Left renal pelvis (tissue), 4 donors: ENCODE data around the gene CUX1. TPM values are rescaled to one million over a fixed set of nuclear protein-coding genes. Genes with fewer than 3 reads are reported as not detected.

Experiments
- DNase-seq, 4 donors: peaks; one replicate each; pipeline ENCODE4 v3.0.0-alpha.2; 2013; ENCODE audit warnings: low read depth in 4 of 4, low spot score in 3 of 4
- polyA plus RNA-seq, 4 donors: library from polyadenylated mRNA; unstranded; fragments of 120-200 nt; gene quantifications; one replicate each; pipeline ENCODE4 v1.2.1, GENCODE V29; 2013; ENCODE audit not compliant: insufficient read length in 4 of 4

Gene CUX1
- polyA plus RNA-seq, 4 donors, result 66.7 to 114 (median 96.4) TPM

DNA sequence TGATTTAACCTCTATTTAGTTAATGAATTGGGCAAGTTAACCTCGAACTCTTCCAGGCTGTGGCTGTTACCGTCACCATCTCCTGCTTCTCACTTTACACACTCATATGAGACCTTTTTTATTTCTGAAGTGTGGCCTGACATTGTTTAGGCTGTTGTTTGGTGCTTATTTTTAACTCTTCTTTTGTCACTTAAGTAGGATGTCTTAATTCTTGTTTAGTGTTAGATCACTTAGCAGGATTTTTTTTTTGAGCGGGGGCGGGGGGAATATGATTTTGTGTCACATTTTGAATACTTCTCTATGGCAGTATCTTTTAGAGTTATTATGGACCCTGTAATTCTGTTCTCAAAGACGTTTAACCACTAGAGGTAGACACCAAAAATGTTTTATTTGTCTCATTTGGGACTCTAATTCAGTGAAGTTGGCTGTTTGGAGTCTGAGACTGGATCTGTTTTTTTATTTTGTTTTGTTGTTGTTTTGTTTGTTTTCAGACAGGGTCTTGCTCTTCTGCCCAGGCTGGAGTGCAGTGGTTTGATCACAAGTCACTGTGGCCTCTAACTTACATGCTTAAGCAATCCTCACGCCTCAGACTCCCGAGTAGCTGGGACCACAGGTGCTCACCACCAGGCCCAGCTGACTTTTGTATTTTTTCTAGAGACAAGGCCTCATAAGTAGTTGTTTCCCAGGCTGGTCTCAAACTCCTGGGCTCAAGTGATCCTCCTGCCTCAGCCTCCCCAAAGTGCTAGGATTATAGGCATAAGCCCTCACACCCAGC, 73.5 kb downstream of the CUX1 start:
- no peak for DNase-seq

DNA sequence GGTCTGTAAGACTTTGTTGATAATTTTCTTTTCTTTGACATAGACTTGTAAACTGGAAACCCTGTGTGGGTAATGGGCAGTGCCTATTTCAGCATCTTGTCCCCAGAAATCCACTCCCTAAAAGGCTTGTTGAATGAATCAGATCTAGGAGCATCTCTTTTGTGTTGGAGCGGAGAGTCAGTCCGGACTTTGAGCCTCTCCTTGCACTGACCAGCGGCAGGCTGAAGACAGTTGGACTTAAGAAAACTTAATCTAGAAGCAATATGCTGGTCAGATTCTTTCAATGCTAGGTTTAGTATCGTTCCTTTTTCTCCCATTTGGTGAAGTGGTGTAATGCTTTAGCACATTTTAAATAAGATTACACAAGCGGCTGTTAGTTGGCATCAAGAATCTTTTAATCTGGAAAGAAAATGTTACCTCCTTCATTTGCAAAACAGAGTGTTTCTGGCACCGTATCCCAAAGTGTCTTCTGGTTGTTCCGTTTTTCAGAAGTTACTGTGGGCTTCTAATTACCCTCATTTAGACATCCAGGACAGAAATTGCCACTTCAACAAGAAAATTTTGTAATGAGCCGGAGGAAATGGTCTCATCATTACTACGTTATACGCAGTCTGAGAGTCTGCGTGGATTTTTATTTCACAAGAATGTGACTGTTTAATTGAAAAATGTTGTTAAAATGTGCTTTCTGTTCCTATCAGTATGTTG, 74.7 kb downstream of the CUX1 start:
- no peak for DNase-seq

DNA sequence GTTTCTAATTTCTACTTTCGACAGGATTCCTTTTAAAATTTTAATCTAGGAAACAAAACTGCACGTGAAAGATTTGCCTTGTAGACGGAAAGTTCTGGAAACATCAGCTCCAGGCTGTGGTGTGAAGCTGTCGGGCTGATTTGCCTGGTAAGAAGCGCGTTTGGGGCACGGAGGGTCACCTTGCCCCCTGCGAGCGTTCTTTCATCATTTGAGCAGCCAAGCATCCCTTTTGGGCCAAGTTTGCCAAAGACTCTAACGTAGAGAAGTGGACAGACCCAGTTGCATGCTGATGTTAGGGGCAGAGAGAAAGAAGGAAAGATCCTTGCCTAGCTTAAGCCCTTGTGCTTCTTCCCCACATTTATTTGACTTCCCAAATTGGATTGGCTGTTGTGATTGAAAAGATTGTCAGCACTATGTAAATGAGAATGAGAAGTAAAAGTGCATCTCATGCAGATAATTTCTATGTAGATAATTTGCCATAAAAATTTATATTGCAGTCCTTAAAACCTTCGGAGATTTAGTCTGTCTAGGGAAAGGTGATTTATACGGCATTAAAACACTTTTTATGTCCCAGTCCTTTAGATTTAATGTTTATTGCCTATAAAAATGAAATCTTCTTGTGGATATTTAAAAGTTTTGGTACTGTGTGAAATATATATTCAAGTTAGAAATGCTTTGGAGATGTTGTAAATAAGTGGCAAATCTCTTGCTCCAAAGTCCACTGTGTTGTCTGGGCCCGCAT, 76.1 kb downstream of the CUX1 start:
- DNase-seq, result no peak

DNA sequence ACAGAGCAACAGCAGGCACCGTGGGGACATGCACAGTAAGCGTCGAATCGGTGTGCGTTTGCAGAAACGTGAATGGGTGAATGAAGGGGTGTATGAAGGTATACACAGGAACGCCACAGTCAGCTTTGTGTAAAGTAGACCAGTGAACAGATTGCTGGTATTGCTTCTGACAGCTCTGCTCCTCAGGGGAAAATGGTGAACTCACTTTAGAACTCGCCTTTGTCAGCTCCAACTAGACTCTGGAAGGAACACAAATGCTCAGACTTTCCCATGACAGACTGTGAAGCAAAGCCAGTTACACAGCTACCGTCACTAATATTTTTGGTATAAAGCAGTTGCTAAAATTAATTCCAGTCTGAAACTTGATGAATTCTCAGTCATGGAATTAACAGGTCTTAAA, 78.9 kb downstream of the CUX1 start:
- no peak for DNase-seq

DNA sequence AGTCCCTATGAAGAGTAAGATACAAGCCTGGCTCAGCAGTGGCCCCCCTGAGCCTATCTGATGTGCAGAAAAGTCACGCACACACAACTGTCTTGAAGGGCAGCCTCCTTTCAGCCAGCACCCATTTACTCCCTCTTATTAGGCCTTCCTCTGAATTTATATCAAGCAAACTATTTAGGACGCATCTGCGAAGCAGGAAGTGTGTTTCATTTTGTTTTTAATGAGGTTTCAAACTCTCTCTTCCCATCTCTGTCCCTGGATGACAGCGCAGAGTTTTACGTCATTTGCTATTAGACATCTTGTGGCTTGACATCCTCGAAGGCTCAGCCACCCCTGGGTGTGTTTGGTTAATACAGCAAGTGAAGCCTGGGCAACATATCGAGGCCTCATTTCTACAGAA, 79.5 kb downstream of the CUX1 start:
- no peak for DNase-seq

DNA sequence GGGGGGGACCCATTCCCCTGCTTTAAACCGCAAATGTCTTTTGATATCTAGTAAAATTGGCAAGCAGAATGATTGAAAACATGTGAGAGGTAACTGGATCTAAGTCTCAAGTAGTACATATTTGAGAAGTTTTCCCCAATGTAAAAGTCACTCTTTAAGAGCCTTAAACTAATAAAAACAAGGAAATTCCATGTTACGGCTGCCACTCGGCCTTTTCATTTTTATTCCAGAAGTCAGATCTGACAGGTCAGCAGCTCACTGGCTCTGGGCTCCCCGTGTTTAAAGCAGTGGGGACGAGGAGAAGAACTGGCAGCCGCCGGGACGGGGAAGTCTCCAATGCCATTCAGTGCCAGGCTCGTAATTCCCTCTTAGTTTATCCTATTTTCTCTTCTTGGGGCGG, 80.7 kb downstream of the CUX1 start:
- no peak for DNase-seq

DNA sequence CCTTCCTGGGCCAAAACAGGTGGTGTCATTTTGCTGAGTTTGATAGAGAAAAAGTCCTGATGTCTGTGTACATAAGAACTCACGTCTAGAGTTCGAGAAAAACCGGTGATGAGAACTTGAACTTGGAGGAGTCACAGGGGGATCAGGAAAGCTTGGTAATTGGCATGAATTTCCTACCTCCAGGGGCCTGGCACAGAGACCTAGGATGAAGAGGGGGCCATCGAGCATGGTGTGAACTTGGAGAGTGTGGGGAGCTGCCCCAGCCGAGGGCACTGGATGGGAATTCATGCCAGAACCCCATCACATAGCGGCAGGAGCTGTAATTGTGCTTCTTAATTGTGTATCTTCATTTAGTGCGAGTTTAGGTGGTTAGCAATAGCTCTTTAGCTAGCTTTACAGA, 82.2 kb downstream of the CUX1 start:
- DNase-seq, result no peak

DNA sequence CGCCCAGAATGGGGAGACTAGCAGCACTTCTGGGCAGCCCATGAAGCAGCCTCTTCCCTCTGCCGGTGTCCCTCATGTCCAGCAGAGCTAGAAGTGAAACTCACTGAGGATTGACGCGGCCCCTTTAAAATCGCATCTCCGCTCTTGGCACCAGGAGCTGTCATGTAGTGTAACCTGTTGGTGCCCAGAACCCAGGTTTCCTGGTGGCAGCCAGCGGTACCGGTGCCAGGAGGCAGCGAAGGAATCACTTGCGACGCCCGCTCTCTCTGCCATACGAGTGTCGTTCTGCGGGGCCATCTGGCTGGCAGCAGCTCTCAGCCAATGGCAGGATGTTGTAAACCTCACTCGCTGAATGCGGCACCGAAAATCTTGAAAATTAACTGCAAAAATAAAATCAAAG, 82.7 kb downstream of the CUX1 start:
- no peak for DNase-seq

DNA sequence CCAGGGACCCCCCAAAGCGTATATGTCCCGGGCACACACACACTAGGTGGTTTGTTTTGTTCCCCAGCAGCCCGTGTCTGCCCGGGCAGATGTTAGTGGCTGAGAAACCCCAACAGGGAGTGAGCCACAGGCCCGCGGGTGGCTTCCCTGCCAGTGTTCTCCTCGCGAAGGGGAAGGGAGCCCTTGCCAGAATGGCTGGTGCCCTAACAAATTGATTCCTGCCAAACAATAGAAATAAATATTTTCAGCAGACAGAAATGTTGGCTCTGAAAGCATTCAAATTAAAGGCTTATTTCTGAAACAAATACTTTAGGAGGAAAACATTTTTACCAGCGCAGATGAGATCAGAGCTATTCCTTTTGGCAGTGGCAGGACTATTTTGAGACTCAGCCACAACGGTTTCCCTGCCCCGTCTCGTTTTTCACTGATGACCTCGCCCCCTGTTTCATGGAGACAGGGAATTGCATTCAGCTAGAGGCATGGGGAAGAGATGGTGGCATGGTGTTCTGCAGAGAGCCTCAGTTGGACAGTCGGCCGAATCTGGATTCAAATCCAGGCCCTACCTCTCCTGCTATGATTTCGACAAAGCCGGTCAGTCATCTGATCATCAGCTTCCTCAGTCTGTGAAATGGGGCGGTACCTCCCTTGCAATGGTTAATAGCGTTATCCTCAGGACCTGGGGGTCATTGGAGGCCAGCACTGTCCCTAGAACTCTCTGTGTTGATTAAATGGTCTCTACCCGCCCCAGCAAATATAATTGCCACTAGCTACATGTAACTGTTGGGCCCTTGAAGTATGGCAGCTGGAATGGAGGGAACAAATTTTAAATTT, 84.5 kb downstream of the CUX1 start:
- DNase-seq, result no peak

DNA sequence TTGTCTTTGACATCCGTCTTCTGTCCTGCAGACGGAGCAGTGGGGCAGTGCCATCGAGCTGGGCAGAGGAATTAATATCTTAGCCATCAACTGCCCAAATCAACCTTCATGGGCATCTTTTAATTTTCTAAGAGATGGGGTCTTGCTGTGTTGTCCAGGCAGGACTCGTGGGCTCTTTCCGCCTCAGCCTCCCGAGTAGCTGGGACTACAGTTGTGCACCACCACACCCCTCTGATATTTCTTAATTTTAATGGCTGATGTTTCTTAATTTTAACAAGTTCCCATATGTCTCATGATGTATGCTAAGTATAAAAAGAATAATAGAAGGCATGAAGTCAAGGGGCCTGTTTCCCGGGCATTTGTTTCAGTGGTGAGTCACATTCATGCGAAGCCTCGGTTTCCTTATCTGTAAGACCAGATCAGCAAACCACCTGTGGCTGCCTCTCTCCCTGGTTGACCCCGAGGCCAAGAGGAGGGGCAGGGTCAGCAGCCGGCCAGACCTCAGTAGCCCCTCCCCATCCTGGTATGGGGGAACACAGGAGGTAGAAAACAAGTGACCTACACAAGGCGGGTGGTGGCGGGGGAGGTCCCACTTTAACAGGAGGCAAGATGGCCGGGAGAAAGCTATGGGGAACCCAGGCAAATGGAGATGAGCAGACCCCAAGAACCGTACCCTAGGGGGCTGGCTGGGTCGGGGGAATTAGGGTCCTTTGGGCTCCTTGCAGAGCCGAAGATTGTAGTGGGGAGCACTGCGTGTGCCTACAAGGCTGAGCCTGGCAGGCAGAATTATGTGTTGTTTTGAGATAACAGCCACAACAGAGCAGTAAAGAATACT, 85.5 kb downstream of the CUX1 start:
- DNase-seq, result no peak

DNA sequence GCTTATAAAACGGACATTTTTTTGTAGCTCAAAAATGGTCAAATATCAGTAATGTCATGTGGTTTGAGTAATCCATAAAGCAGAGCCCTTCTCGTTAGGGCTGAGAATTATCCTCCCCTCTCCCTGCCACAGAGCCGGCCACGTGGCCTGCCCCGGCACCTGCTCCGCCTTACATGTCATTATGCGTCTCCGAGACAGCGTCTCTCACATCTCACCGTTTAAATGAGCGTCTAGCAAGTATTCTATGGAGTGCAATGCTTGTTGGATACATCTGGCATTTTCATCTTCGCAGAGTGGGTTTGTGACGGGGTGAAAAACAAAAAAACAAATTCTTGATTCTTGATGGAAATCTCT, 86.1 kb downstream of the CUX1 start:
- DNase-seq, result no peak

DNA sequence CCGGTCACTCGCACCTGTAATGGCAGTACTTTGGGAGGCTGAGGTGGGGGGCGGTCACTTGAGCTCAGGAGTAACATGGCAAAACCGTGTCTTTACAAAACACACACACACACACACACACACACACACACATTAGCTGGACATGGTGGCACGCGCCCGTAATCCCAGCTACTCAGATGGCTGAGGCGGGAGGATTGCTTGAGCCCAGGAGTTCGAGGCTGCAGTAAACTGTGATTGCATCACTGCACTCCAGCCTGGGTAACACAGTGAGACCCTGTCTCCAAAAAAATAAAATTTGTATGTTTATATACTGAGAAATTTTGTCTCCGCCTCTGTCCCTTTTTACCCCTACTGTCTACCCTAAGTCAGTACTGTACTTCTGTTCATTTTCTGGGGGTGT, 86.6 kb downstream of the CUX1 start:
- no peak for DNase-seq

DNA sequence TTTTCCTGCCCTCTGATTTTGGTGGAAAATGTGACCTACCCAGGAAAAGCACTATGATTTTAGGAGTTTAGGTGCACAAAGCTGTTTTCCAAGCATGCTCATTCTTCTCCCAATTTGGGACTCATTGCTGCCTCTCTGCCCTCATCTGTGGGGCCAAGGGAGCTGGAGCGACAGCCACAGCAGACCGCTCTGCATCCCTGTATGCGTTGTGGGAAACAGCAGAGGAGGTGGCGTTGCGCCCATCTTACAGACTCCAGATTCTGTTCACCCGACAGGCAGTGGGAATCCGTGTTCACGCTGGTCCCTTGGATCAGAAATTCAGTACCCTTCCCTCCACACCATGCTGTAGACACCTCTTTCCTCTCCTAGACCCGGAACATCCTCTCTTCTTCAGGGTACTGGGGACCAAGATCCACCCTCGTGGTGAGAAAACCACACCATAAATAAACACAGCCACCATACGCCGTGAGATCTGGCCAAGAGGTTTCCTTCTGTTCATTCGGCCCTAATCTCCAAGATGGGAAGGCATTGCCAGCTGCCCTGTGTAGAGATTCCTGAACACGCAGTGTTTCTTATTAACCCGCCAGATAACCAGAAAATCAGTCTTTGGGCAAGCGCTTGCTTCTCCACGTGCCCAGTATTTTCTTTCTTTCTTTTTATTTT, 87.9 kb downstream of the CUX1 start:
- no peak for DNase-seq

DNA sequence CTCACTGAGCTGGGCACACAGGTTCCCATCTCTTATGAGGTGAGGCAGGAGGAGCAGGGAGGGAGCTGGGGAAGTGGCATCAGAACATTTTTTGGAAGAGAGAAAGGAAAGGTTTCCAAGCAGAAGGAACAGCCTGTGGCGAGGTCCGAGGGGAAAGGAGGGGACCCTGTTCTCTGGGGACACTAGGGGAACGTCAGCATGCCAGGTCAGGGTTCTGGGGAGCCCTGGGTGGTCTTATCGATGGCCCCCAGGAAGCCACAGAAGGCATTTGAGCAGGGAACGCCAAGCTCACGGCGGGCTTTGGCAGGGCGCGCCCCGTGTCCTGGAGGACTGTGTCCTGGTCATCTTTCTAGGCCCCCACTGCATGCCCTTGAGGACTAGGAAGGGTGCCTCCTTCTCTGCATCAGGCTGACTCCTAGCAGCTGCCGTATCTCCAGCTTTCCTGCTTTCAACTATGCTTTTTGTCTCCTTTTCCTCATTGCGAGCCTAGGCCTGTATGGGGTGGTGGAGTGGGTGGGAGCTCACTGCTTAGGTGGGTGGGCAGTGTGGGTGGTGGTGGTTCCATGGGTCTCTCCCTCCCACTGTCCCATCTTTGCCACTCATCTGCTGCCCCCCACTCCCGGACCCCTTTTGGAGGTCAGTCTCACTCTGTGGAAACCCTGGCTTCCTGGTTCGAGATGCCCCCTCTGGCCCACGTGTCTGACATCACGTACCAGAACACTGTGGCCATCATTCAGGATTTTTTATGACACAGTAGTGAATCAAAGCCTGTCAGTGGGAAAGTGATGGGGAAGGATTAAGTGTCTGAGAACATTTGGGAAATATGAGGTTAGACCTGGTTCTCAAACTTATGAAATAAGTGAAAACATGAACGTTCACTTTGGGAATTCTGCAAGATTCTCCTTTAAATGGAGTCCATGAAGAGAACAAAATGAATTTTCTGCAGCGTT, 89.1 kb downstream of the CUX1 start:
- DNase-seq, result no peak

DNA sequence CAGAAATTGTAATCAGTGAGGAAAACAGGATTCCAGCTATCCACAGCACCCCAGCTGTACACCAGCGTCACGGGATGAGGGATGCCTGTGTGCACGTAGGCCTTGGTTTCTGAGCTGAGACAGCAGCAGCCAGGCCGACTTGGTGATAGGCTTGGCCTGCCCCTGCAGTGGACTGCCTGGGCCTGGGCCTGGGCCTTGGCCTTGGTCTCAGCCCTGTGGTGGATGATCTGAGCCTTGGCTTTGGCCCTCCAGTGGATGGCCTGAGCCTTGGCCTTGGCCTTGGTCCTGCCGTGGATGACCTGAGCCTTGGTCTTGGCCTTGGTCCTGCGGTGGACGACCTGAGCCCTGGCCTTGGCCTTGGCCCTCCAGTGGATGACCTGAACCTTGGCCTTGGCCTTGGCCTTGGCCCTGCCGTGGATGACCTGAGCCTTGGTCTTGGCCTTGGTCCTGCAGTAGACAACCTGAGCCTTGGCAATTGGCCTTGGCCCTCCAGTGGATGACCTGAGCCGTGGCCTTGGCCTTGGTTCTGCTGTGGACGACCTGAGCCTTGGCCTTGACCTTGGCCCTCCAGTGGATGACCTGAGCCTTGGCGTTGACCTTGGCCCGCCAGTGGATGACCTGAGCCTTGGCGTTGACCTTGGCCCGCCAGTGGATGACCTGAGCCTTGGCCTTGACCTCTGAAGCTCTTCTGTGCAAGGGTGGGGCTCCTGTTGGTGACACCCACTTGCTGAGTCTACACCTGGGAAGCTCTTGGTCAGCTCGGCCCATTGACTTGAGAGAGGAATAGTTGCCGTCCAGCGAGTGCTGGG, 93.8 kb downstream of the CUX1 start:
- no peak for DNase-seq

DNA sequence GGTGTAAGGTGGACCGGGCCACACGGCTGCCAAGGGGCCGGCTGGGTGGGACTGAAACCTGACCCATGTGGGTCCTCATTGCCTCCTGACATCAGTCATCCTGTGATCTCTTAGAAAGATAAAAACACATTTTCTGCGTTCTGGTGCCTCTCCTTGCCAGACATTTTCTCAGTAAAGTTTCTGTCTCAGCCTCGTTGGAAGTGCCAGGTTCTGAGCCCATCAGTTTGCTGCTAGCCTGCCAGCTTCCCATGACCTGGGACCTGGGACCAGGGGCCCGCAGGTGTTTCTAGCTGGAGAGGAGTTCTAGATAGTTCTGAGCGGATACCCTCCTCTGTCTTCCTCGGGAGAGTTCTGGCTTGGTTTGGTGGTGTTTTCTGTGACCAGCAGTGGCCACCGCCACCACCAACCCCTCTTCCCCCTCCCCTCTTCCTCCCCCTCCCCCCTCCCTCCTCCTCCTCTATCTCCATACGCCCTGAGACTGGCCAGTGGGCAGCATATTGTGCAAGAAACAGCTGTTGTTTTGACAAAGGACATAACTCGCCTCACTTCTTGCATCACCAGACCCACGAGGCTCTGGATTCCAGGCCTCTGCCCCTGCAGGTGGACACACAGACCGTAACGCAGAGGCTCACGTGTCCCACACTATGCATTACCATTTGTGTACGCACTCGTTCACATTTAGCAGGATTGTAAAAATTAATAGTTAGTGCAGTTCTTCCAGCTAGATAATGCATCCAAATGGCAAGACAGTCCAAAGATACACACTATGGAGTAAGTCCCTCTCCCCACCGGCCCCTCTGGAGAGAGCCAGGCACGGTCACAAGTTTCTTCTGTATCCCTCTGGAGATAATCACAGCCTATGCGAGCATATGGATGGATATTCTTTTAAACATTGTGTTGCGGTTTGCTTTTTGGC, 94.6 kb downstream of the CUX1 start:
- DNase-seq, result no peak

DNA sequence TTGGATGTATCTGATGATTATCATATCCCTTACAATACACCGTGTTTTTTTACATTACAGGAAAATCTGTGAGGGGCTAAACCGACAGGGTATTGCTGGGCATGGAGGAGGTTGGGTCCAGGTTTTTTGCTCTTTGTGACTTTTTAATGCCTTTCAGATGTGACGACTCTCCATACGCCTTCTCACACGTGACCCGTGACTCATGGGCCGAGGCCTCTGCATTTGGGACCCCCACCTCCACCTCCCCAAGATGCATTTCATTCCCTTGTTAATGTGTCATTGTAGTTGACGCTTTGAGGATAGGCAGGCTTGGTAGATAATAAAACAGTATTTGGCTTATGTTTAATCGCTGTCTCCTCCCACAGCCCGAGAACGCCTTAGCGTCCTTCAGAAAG, 95.3 kb downstream of the CUX1 start:
- DNase-seq, result no peak
